ENCODE measurements around the gene MYLK3. TPM values are rescaled to one million over a fixed set of nuclear protein-coding genes. Genes with fewer than 3 reads are reported as not detected.

The MYLK3 gene
- total and polyA plus RNA-seq, 2 of the 4 experiments (the other 2 are of a cell fraction) = under 0.01 to 0.03 TPM

- Histone ChIP-seq H2BK5ac (ENCODE audit: low read depth, low read length, poor library complexity, severe bottlenecking) (no peak overlapping the region), H3K79me1 (ENCODE audit: low read depth in 1 of 2, low read length in 2 of 2) (no peaks in the 10 kb centered on the region; a peak in 1 of 4 replicates), H2AFZ (replicated peaks; ENCODE audit: low read length, poor library complexity) (no peak overlapping the region), H4K20me1 (ENCODE audit: insufficient read depth, low read length) (no peaks in the 10 kb centered on the region), H2AK9ac (replicated peaks; ENCODE audit: low read depth, low read length, poor library complexity) (no peak overlapping the region), H3K18ac (ENCODE audit: low read depth, low read length) (no peak overlapping the region), H4K8ac (ENCODE audit: low read depth in 2 of 2, low read length in 2 of 2) (no peak overlapping the region), H2BK15ac (ENCODE audit: low read depth, low read length) (no peak overlapping the region), H3K56ac (ENCODE audit: extremely low read depth, insufficient read depth, low read length) (no peak overlapping the region), H2AK5ac (ENCODE audit: low read depth, low read length) (no peak overlapping the region), H3K23ac (ENCODE audit: low read depth, low read length) (no peak overlapping the region), H3K4me2 (ENCODE audit: low read depth, low read length) (no peak overlapping the region), H3K27me3 (ENCODE audit: control insufficient read depth, insufficient read depth, low read length) (no peaks in the 10 kb centered on the region), H4K91ac (ENCODE audit: insufficient read depth, low read depth, low read length) (no peak overlapping the region), H3K4me1 (ENCODE audit: control insufficient read depth, insufficient read depth, low read length) (peaks cover 4% of the 10 kb centered on the region; the same call in 1 of the 2 replicates), H3K9me3 (ENCODE audit: control insufficient read depth, insufficient read depth, low read length) (no peaks in the 10 kb centered on the region), H2BK120ac (ENCODE audit: low read depth, low read length) (no peak overlapping the region), H3K27ac (ENCODE audit: insufficient read depth, low read length) (no peak overlapping the region), H3K14ac (replicated peaks; ENCODE audit: low read depth, low read length) (no peak overlapping the region), H2BK20ac (ENCODE audit: low read depth, low read length) (no peak overlapping the region), H3K9ac (ENCODE audit: low read depth, low read length) (no peak overlapping the region), H3K4ac (ENCODE audit: low read depth, low read length) (no peak overlapping the region), H3K36me3 (ENCODE audit: control insufficient read depth, insufficient read depth, low read length) (no peaks in the 10 kb centered on the region), H3K4me3 (ENCODE audit: insufficient read depth, low read depth, low read length) (no peak overlapping the region), H3K9me1 (ENCODE audit: insufficient read depth, low read length) (peaks cover 3% of the 10 kb centered on the region; the same call in 1 of the 2 replicates), H4K5ac (ENCODE audit: low read depth, low read length) (no peak overlapping the region)
- ATAC-seq (ENCODE audit: low read depth) (no peak), DNase-seq (no peak)
- BruUV-seq (replicated peaks) = no TSS peak
- ChIA-PET CTCF (interaction anchor here (0.6 kb wide), 1 partner anchor 1252 kb away, joined by 7 read pairs; no protein-coding TSS in a partner anchor), POLR2A (ENCODE audit: unreplicated experiment) (no interaction called here)
- in situ Hi-C loops (cut with MboI; ENCODE audit: low sequenced_read_pairs) = no loop called here
- intact Hi-C loops (cut with micrococcal nuclease) = no loop called here
- no CpG with 5 or more reads among the region's 2 CpGs for WGBS, 2 experiments (ENCODE audit: extremely low coverage in 2 of 2, insufficient read length in 1 of 2)
- TF ChIP-seq CTCF (conservative IDR thresholded peaks at IDR 0.05; ENCODE audit: low read depth, low read length) = no peak
- no peak for TF ChIP-seq SMC3 (IDR thresholded peaks at IDR 0.05; ENCODE audit: low read depth, low read length)
- no peak for TF ChIP-seq NFE2L2 (IDR thresholded peaks at IDR 0.05; ENCODE audit: low read depth, low read length)
- TF ChIP-seq BHLHE40 (IDR thresholded peaks at IDR 0.05; ENCODE audit: low read depth, low read length) = no peak
- no peak for TF ChIP-seq RFX5 (IDR thresholded peaks at IDR 0.05; ENCODE audit: low read depth, low read length)
- TF ChIP-seq CHD1 (IDR thresholded peaks at IDR 0.05; ENCODE audit: low read depth, low read length) = no peak
- no peak for TF ChIP-seq MXI1 (IDR thresholded peaks at IDR 0.05; ENCODE audit: borderline replicate concordance, low read depth, low read length)
- no peak for TF ChIP-seq ELK1 (IDR thresholded peaks at IDR 0.05; ENCODE audit: borderline replicate concordance, low read depth, low read length)
- TF ChIP-seq MAFK (IDR thresholded peaks at IDR 0.05; ENCODE audit: low read depth, low read length) = no peak
- TF ChIP-seq RAD21 (IDR thresholded peaks at IDR 0.05; ENCODE audit: low read length) = no peak
- no peak for TF ChIP-seq FOS (IDR thresholded peaks at IDR 0.05; ENCODE audit: low read depth, low read length)
- TF ChIP-seq POLR2A (IDR thresholded peaks at IDR 0.05; ENCODE audit: low read depth, low read length) = no peak
- TF ChIP-seq CEBPB (IDR thresholded peaks at IDR 0.05; ENCODE audit: low read depth, low read length) = no peak
- TF ChIP-seq MAZ (IDR thresholded peaks at IDR 0.05; ENCODE audit: borderline replicate concordance, low read depth, low read length) = no peak
- TF ChIP-seq RCOR1 (IDR thresholded peaks at IDR 0.05; ENCODE audit: insufficient replicate concordance, low read length) = no peak
- dilution Hi-C loops (cut with HindIII; ENCODE audit: low sequenced_read_pairs, unreplicated experiment) = no loop called here
These were observed 34.2 kb upstream of the MYLK3 start for GRCh38 chr16:46782320-46782719.
